HG03108 (cell line): ENCODE results near the gene EWSR1.
"Not testable (repeated sequence)": the region's sequence is repeated elsewhere in the genome, so short reads cannot be mapped to it uniquely, and the experiment has no call there.

ENCODE experiments used
- ATAC-seq: cut with Tn5 transposase; IDR thresholded peaks from one replicate; pipeline ENCODE4 v1.9.1; 2021; ENCODE audit warnings: moderate library complexity; ENCODE audit not compliant: unreplicated experiment

EWSR1 gene, protein sequence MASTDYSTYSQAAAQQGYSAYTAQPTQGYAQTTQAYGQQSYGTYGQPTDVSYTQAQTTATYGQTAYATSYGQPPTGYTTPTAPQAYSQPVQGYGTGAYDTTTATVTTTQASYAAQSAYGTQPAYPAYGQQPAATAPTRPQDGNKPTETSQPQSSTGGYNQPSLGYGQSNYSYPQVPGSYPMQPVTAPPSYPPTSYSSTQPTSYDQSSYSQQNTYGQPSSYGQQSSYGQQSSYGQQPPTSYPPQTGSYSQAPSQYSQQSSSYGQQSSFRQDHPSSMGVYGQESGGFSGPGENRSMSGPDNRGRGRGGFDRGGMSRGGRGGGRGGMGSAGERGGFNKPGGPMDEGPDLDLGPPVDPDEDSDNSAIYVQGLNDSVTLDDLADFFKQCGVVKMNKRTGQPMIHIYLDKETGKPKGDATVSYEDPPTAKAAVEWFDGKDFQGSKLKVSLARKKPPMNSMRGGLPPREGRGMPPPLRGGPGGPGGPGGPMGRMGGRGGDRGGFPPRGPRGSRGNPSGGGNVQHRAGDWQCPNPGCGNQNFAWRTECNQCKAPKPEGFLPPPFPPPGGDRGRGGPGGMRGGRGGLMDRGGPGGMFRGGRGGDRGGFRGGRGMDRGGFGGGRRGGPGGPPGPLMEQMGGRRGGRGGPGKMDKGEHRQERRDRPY

DNA sequence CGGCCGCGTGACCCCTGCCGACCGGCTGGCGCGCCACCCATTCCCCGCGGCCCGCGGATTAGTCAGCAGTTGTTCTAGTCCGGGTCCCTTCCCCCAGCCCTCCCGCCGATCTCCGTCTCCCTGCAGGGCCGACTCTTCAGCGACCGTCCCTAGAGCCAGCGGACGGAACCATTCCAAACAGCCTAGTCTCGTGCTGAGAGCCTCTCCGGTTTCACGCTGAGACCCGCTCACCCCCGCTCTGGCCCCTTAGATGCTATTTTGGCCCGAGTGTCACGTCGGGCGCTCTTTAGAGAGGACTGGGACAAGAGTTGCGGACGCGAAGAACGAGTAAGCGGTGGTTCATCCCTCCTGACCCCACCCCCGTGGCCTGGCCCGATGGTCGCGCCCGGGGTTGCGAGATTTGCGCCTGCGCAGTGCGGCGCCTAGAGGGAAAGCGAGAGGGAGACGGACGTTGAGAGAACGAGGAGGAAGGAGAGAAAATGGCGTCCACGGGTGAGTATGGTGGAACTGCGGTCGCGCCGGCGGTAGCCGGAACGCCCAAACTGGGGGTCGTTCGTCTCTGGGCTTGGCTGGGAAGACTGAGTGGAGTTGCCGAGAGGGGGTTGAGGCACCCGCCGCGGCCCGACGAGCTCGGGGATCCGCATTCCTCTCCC lies at the start of gene EWSR1, which contains the start of gene RHBDD3:
TSS of gene EWSR1 (plus strand) at position 411 of the 653 bp plus-strand sequence. CDS start at position 480, 69 bp downstream.
TSS of gene RHBDD3 (minus strand) at position 124 of the 653 bp plus-strand sequence. CDS start 2,355 bp downstream, outside the sequence.
- peak; percentile 71 for ATAC-seq

DNA sequence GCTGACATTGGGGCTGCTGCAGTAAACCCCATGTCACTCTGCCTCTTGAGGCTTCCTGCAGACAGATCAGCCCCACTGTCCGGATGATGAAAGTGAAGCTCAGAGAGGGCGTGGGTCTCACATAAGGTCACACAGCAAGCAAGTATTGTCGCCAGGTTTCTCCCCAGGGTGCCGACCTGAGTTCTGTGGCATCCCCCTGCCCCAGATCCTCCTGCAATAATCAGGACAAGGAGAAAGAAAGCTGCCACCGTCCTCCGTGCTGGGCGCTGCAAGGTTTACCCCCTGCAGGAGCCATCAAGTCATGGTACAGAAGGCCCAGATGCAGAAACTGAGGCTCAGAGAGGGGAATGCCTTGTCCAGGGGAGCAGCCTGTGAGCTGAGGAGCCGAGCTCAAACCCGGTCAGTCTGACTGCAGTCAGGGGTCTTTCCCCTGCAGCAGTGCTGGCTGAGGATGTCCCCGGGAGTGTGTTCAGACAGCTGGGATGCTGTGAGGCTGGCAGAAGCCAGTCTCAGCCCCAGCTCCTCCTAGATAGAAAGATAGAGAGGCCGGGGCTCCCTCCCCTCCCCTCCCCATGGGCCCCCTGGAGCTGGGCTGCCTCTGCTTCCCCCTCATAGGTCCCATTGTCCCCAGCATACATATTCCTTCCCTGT lies 49.2 kb upstream of the EWSR1 start:
- no peak for ATAC-seq

DNA sequence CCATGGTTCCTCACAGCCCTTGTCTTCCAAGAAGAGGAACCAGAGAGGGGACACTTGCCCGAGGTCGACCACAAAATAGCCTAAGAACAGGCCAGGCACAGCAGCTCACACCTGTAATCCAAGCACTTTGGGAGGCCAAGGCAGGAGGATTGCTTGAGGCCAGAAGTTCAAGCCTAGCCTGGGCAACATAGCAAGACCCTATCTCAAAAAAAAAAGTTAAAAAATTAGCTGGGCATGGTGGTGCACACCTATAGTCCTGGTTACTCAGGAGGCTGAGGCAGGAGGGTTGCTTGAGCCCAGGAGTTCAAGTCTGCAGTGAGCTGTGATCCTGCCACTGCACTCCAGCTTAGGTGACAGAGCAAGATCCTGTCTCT lies 48.7 kb upstream of the EWSR1 start:
- ATAC-seq = not testable (repeated sequence)

DNA sequence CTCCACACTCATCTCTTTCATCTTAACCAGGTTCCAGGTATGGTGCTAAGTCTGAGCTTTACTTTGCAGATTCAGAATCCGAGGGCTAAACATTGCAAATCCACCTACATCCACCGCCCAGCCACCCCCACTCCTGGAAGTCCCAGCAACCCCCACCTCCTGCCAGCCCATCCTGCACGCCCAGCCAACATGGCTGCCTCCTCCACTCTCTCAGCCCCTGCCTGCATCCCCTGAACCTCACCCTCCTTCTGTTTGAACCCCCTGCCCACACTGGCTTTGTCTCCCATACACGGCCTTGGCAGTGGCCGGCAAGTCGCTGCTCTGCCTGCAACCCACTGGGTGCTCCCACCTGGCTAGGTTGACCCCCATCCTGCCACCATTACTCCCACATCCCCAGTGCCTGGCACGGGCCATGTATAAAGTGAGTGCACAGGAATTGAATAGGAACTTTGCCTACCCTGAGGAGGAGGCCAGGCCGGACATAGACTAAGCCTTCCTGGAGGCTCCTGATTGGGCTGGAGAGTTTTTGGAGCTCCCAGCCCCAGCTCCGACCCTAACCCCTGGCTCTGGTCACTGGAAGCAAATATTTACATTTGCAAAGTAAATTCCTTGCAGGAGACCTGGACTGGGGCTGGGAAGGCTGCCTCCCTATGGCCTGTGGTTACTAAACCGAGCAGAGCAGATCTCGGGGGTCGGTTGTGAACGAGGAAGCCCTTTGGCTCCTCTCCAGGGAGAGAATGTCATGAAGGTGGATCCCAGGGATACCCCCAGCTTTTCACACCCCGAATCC lies 48.0 kb upstream of the EWSR1 start:
- no peak for ATAC-seq

DNA sequence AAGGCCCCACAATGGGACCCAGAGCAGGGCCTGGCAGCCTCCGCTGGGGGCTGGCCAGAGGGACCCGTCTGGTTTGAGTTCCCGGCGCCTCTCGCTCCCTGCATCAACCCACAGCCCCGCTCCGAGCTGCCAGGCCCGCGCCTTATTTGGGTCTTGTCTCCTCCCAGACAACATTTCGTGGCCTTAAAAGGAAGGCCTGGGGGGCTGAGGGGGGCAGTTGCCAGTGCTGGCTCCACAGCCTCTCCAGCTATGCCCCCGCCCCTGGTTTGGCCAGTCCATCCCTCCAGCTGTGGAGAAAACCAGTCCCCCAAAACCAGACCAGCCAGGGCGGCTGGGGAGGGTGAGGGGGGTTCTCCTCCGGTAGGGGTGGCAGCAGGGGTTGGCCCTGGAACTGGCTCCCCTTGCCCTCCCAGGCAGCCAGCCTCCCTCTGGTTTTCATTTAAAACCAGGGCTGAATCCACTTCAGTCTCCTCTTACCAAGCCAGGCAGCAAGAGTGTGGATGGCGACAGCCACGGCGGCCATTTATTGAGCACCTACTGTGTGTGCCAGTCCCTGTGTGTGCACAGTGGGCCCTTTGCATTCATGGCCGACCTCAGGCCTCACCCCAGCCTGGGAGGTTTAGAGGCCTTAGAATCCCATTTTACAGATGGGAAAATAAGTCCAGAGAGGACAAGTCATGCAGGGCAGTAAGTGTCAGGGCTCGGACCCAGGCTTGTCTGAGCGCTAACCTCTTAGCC lies 43.8 kb upstream of the EWSR1 start:
- ATAC-seq = no peak

DNA sequence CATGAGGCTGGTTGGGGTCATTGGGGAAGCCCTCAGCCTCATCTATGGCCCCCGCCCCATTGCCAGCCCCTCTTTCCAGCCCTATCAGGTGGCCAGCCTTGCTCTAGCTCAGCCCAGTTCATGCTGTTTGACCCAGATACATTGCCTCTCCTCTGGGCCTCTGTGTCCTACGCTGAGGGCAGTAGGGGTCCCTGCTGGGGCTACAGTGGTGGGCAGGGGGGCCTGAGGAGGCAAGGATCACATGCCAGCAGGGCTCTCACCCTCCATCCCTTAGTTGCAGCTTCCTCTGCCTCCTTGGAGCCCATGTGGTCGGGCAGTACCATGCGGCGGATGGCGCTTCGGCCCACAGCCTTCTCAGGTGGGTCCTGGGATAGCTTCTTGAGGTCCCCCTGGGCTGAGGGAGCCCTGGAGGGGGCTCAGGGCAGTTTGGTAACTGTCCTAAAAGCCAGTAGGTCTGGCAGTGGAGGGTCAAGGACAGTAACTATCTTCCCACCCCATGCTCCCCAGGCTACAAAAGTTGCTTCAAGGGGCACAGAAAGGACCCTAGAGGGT lies 43.1 kb upstream of the EWSR1 start:
- no peak for ATAC-seq

DNA sequence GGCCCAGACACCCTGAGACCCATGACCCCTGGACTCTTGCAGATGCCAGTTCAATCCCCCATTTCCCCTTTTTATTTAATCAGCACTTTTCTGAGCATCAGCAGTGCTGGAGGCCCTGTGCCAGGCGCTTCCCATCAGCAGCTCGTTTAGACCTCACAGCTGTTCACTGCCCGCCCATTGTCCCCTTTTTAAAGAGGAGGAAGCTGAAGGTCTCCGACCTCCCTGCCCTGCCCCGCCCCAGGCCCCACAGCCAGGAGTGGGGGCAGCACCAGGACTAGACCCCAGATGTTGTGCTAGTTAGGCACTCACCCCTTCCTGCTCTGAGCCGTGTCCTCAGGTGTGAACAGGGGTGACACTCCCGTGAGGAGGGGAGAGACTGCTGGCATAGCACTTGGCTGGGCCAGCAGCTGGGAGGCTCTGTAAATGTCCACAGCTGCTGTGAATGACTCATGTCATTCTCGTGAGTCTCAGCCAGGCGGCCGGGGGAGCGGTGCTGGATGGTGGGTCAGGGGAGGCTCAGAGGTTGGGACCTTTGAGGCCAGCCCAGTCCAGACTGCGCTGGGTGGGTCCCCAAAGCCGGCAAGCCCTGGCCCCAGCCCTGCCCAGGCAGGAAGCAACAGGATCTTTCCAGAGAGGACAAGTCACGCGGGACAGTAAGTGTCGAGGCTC lies 42.5 kb upstream of the EWSR1 start:
- ATAC-seq = no peak

DNA sequence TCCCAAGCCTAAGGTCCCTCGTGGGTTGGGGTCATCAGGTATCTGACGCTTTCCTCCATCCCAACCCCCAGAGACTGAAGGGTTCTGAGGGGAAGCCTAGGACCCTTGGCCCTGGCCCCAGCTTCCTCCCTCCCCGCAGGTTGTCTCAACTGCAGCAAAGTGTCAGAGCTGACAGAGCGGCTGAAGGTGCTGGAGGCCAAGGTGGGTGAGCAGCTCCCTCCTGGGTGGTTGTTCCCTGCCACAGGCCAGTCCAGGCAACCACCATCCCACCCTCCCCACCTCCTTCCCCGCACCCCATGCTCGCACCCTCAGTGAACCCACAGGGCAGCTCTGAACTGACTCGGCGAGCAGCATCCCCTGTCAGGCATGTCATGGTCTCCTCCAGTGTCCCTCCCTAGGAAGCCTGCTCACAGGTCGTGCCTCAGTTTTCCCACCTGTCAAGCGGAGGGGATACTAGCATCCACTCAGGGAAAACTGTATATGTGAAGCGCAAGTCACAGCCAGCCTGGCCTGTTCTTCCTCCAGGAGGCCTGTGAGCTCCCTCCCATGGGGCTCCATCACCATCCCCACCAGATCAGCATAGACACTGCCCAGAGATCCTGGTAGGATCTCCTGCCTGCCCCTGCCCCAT lies 41.6 kb upstream of the EWSR1 start:
- ATAC-seq = no peak

DNA sequence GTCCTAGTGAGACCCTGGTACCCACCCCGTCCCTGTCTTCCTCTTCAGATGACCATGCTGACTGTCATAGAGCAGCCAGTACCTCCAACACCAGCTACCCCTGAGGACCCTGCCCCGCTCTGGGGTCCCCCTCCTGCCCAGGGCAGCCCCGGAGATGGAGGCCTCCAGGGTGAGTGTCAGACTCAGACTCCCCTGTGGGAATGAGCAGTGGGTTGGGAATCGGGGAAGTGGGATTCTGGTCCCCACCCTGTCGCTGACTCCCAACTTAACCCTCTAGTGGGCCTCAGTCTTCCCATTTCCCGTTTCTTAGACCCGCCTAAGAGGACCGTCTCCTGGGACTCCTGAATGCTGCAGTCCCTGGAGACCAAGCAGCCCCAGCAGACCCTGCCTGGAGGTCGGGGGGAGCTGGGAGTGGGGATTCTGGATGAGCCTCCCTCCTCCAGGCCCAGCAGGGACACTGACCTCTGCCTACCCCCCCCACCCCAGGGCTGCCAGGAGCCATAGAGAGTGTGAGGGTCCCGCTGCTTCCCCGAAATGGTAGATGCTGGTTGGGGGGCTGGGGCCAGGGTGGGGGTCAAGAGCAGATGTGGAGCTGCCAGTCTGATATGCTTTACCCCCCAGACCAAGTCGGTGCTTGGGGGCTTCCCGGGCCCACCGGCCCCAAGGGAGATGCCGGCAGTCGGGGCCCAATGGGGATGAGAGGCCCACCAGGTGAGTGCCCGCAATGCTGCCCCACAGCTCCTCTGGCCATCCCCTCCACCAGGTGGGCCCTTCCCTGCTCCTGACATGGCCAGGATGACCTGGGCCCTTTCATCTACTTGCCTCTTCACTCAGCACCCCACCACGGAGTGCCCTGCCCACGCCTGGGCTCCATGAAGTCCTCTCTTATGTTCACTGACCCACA lies 36.8 kb upstream of the EWSR1 start:
- no peak for ATAC-seq

DNA sequence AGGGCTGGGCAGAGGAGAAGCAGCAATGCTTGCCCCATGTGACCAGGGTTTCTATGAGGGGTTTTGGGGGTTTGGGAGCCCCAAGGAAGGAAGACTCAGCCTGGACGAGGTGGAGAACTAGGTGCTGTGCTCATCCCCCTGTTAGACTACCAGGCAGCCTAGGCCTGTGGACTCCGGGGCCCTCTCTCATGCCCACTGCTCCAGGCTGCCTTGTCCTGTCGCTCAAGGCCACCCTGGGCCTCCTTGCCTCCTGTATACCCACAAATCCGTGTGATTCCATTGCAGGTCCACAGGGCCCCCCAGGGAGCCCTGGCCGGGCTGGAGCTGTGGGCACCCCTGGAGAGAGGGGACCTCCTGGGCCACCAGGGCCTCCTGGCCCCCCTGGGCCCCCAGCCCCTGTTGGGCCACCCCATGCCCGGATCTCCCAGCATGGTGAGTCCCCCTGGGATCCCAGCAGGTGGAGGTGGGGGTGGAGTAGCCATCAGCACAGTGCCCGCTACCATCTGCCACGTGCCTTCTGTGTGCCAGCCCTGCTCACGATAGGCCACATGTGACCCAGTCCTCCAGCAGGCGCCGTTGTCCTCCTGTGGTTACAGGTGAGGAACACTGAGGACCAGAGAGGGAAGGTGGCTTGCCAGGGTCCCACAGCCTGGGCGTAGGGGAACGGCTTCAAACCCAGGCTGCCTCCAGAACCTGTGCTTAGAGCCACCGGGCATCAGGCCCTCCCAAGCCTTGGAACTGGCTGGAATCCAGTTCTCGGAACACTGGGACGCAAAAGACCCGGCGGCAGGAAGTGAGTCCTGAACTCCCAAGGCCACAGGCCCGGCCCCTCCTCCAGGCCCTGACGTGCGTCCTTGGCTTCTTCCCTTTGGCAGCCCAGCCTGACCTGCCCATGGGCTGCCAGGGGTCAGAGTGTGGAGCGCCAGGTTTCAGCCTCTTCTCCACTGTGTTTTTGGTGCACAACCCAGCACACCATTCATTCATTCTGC lies 35.8 kb upstream of the EWSR1 start:
- ATAC-seq = no peak

DNA sequence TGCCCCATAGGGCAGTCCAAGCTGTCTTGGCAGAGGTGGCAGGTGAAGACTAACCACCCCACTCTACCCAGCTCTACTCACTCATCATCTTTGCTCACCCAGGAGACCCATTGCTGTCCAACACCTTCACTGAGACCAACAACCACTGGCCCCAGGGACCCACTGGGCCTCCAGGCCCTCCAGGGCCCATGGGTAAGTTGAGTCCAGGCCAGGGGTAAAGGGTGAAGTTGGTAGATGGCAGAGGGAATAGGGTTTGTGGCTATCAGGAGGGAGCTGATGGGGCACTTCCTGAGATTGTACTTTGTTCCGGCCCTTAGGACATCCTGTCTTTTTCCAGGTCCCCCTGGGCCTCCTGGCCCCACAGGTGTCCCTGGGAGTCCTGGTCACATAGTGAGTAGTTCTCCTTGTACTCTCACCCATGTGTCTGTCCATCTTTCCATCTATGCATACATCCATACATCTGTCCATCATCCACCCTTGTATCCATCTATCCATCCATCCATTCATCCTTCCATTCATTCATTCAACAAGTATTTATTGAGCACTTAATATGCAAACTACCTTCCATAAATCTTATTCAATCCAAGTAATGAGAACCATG lies 34.7 kb upstream of the EWSR1 start:
- ATAC-seq = no peak

DNA sequence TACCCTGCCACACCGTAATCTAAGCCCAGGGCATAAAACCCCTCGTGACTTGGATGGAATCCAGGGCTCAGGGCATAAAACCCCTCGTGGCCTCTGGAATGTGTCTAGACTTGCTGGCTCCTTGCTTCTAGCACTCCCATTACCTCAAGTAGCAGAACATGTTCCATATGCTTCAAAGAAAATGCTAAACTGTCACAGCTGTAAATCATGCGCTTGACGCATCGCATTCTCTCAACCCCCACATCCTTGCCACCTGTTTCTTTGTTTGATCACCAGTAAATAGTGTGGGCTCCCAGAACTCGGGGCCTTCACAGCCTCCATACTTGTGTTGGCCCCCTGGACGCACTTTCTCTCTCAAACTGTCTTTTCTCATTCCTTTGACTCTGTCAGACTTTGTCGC lies 27.6 kb upstream of the EWSR1 start:
- not testable (repeated sequence) for ATAC-seq

DNA sequence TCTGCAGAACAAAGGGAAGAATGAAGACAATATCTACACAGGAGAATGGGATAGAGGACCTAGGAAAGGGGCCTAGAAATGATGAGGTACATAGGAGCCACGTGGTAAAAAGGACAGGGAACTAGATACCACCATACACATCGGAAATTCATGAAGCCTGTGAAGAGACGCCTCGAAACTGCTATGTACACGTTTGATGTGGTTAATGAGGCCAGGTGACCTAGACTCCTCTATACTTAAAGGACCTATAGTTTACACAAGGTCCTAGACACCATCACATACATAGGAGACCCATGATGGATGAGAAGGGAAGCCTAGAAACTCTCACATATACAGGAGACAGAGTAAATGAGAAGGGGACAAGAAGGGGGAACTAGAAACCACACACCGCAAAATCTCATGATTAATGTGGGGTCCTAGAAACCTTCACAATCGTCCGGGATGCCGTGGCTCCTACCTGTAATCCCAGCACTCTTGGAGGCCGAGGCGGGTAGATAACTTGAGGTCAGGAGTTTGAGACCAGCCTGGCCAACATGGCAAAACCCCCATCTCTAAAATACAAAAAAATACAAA lies 24.1 kb upstream of the EWSR1 start:
- ATAC-seq = no peak

DNA sequence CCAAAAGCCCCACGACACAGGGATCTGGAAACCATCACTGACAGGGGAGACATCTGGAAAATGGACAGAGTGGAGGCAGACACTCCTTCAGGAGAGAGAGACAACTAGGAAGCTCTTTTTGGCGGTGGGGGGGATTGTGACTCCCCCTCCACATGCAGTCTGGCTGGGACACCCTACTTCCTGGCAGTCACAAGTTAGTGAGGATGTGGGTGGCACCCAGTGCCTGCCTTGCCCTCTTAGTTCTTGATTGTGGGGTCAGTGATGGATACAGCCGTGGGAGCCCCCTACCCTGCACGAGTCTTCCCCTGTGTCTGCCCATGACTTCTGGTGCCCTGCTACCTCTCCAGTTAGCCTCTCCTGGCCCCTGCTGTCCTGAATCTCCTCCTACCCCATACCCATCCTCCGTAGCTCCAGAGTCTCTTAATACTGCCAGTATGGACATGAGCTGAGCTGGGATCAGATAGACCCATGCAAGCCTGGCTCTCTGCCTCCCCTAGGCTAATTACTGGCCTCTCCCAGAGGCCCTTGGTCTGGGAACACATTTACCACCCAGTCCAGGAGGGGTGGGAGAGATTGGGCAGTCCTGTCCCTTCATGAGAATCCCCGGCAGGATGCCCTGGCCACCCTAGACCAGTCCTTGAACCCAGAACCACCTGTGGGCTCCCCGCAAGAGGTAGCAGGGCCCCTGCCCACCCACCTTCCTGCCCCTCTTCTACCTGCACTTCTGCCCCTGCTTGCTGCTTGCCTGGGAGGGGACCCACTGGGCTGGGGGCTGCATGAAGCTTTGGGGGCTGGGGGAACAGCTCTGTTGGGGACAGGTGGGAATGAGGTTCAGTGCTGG lies 23.1 kb upstream of the EWSR1 start:
- ATAC-seq = no peak
